NCI-H1436 (cell line): Measurements from ENCODE around the gene TMEM97.

Source experiments
- DNase-seq: peaks from one replicate; lab custom pipeline; 2025; lab: John Stamatoyannopoulos, UW

TMEM97 gene

DNA sequence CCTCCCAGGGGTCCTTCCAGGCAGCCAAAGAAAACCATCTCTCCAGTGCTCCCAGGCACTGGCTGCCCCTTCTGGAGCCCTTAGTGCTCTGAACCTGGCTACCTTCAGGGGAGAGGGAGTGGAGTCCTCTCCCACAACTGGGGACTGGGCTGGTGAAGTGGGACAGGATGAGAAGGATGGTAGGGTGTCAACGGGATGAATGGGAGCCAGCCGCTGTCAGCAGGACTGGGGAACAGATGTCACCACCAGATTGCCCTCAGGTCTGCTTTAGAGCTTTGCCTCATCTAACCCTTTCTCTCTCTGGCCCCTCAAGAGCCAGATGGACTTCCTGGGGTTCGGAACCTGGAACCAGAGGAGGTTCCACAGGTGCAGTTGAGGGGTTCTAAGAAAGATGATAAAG lies 46.5 kb downstream of the TMEM97 start:
- DNase-seq = no peak

DNA sequence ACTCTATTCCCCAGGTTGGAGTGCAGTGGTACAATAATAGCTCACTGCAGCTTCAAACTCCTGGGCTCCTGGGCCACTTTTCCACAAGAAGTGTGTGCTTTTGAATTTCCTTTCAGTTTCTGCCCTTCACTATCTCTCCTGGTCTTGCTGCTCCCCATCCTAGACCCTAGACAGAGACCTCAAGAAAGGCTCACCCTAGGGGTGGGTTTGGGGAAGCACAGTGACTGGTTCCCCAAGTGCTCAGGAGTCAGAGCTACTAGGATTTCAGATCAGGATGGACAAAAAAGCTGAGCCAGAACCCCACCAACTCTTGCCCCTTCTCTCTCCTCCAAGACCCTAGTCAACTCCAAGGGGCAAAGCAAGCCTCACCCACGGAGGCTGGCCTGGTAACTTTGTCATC lies 47.6 kb downstream of the TMEM97 start:
- DNase-seq = no peak

DNA sequence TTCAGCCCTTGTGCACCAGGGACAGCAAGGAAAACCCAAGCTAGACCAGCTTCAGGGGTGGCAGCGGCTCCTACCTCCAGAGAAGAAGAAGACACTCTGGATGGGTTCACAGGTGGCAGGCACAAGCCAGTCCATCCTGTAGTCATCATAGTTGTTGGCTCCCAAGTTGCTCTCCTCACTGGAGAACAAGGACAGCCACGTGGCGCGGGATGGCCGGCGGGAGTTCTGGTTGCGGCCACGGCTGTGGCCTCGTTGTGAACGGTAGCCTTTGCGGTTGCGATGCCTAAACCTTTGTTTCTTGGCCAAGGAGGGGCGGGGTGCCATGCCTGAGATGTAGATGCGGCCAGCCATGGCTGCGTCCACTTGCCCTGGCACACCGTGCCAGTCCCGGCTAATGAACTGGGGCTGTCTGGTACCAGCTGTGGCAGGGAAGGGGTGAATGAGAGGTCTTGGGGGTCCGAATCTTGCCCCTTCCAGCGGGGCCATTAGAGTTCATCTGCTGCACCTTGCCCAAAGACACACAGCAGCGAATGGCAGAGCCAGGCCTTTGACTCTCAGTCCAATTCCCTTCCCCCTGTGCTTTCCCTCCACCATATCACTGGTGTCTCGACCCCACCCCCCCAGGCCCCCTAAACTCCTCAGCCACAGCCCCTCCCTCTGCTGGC lies 48.8 kb downstream of the TMEM97 start:
- no peak for DNase-seq

DNA sequence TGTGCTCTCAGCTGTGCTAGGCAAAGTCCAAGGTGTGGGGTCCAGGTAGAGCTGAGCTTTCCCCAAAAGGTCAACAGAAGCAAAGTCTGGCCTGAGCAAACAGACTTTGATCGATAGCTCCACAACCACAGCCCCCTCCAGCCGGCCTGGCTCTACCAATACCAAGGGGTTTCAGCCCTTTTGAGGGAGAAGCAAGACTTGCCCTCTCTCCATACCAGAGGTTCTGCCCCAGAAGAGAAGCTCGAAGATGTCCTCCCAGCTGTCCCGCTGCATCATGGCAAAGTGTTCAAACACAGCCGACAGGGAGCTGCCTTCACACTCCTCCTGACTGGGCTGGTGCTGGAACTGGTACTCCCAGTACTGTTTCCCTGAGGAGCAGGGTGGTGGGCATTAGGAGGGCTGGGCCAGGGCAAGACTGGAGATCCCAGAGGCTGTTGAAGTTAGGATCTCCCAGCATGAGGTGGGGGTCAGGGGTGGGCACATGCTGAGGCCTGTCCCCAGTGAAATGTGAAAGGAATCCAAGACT lies 49.4 kb downstream of the TMEM97 start:
- DNase-seq = no peak

DNA sequence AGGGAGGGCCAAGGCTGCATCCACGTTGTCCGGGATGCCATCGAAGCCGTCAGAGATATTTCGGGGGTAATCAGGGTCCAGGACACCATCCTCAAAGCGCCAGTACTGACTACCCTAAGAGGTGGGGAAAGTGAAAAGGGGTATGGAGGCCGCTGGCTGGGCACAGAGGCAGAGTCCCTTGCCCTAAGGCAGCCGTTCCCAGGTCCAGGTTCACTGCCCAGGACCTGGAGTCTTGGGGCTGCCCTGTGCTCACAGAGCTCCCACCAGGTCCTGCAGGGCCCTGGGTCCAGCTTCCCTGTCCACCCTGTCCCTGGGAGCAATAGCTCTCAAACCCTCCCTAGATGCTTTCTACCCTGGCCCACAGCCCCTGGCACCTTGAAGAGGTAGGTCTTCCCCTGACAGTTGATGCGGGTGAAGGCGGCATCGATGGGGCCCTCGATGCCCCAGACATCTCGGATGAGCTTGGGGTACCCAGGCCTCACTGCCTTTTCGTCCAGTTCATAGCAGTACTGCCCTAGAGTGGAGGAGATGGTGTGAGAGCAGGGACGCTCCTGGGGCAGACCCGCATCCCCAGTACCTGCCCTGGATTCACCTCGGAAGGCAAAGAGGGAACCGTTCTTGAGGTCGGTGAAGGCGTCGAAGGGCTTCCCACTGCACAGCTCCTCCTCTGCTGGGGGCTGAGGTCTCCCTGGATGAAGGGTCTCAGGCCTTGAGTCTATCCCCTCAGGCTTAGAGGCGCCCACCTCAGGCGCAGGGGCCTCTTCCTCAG lies 50.1 kb downstream of the TMEM97 start:
- DNase-seq = no peak

DNA sequence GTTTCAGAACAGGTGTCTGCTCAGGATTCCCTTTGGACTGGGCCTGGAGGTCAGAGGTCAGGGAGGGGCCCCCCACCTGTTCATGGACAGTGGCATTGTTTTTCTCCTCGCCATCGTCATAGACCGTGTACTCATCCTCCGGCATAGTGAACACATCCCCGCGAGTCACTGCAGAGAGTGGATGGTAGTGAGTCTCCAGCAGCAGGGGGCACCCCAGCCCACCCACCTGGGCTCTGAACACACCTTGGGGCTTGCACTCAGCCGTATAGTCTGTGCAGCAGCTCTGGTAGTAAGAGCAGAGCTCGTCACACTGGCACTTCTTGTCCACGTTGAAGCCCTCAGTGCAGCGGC lies 50.7 kb downstream of the TMEM97 start:
- DNase-seq = no peak

DNA sequence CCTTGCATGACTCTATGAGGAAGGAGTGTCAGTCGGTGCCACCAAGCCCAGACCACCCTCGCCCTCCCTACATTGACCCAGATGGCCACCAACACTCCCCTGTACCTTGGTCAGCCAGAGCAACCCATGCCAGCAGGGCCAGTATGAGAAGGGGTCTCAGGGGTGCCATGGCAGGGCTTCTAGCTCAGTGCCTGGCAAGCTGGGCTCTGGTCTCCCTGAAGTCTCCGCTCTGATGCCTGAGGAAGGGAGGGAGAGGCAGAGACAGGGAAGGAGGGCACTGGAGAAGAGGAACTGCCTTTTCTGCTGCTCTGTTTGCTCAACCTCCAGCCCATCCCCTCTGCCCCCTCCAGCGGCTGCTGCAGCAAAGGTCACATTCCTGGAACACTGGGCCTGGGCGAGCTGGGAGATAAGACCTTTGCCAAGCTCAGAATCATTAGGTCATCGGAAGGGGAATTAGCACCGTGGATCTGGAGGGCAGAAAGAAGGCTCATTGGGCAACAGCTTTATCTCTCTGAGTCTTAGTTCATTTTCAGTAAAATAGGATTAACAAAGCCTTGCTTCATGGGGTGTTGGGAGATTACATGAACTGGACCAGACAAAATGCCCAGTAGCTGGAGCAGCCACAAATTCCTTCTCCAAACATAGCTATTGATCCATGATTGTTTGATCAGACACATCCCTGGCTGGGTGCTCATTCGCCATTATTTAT lies 51.2 kb downstream of the TMEM97 start, which contains the start of gene VTN:
Gene VTN, minus strand, starts transcription at position 273 of the 709 bp plus-strand sequence. Its CDS starts 104 bp downstream, at position 169.
- DNase-seq = no peak

DNA sequence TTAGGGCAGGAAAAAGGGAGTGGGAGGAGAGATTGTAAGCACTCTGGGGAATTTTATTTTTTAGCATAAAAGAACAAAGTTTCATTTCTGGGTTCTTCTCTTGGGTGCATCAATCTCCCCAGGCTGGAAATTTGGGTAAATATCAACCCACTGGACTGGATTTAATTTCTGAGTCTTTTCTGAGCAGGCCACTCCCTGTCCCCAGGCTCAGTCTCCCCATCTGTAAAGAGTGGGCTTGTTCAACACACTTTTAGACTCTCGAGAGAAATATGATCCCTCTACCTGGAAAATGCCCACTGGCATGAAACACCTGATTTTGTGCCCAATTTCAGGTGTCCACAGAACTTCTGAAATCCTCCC lies 51.7 kb downstream of the TMEM97 start:
- no peak for DNase-seq

DNA sequence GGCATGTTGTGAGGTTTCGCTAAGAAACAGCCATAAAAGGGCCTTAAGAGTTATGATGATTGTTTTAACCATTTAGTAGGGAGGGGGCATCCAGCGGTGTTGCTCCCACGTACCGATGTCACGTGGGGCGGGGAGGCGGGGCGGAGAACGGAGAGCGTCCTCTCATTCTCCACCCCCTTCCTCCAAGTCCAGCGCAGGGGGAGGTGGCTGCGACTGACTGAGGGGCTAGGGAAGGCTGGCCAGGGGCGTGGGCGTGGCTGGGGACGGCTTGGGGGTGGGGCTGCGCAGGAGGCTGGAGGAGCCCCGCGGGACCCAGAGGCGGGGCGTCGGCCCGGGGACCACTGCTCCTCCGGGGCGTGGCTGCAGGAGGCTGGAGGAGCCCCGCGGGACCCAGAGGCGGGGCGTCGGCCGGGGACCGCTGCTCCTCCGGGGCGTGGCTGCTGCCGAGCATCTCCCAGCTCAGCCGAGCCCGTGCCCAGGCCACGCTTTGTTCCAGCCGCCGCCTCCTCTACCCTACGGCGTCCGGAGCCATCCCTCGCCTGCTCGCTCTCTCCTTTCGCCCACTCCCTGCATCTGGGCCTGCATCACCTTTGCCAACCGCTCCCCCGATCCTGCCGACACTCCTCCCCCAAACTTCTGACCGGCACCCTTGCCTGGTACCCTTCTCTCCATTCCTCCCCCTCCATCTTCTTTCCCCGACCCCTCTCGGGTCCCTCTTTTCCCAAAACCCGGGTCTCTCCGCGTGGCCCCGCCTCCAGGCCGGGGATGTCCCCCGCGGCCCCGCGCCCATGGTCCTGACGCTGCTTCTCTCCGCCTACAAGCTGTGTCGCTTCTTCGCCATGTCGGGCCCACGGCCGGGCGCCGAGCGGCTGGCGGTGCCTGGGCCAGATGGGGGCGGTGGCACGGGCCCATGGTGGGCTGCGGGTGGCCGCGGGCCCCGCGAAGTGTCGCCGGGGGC lies 52.5 kb downstream of the TMEM97 start, which contains the start of gene SARM1:
Gene SARM1, plus strand, starts transcription at position 450 of the 958 bp plus-strand sequence. Its CDS starts 339 bp downstream, at position 789.
- DNase-seq = peak; percentile 99

DNA sequence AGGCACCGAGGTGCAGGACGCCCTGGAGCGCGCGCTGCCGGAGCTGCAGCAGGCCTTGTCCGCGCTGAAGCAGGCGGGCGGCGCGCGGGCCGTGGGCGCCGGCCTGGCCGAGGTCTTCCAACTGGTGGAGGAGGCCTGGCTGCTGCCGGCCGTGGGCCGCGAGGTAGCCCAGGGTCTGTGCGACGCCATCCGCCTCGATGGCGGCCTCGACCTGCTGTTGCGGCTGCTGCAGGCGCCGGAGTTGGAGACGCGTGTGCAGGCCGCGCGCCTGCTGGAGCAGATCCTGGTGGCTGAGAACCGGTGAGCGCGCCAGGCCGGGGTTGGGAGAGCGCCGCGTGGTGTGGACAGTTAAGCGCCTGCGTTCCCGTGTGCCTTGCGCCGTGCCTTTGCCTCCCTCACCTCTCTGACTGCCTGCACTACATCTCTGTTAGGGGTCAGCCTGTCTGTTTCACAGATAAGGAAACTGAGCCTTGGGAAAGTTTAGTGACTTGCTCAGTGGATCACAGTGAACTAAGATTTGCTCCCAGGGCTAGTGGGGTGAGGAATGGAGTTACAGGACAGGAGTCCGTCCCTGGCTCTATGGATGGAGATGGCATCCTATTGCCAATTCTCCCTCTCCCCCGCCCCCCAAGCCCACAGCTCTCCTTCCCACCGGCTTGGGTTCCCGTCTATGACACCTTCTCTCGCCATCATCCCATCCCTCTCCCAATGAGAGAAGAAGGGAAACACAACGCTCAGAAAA lies 53.4 kb downstream of the TMEM97 start:
- peak; percentile 23 for DNase-seq

DNA sequence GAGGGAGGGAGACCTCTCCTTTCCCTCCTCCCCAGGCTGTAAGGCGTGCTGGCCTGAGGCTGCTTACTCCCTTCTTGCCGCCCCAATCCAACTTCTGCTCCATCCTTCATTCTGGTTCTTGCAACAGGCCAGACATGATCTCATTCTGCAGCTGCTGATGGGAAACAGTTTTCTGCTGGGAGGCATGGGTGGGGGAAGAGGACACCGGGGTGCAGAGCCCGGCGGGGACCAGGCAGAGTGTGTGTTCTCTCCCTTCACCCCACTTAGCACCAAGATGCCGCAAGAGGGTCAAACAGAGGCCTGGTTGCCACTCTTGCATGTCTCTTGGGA lies 53.9 kb downstream of the TMEM97 start:
- no peak for DNase-seq
